Karpas-422 (cell line): ENCODE data around the gene EPN1. TPM values are rescaled to one million over a fixed set of nuclear protein-coding genes. Genes with fewer than 3 reads are reported as not detected.
A peak's percentile ranks its signal among the peaks of the same experiment; 100 is the strongest.

Source experiments
- DNase-seq: peaks from one replicate; pipeline ENCODE4 v3.0.0-alpha.2; 2015
- H2AFZ ChIP-seq: fragments of 200-600 bp; sonication (generic); 2 replicates; pipeline ENCODE4 v1.6.1; 2014; ENCODE audit warnings: antibody characterized with exemption, low read length, mixed read lengths
- H3K27ac ChIP-seq: fragments of 200-600 bp; sonication (generic); 2 replicates; pipeline ENCODE4 v1.5.1; 2014; ENCODE audit warnings: mild to moderate bottlenecking, low read length, moderate library complexity
- H3K27me3 ChIP-seq: fragments of 200-600 bp; sonication (generic); 2 replicates; pipeline ENCODE4 v1.6.1; 2014; ENCODE audit warnings: low read length, mixed read lengths
- H3K36me3 ChIP-seq: fragments of 200-600 bp; sonication (generic); 2 replicates; pipeline ENCODE4 v1.6.1; 2014; ENCODE audit warnings: low read length, mixed read lengths; ENCODE audit not compliant: insufficient read depth
- H3K4me1 ChIP-seq: fragments of 200-600 bp; sonication (generic); 2 replicates; pipeline ENCODE4 v1.6.1; 2014; ENCODE audit warnings: mild to moderate bottlenecking, low read length, mixed read lengths
- H3K4me2 ChIP-seq: fragments of 200-600 bp; sonication (generic); 2 replicates; pipeline ENCODE4 v1.6.1; 2014; ENCODE audit warnings: low read length, low read depth, mild to moderate bottlenecking; ENCODE audit not compliant: poor library complexity, severe bottlenecking
- H3K4me3 ChIP-seq: fragments of 200-600 bp; sonication (generic); 2 replicates; pipeline ENCODE4 v1.5.1; 2014; ENCODE audit warnings: mild to moderate bottlenecking, antibody characterized with exemption, low read length, mixed read lengths
- H3K79me2 ChIP-seq: fragments of 200-600 bp; sonication (generic); 2 replicates; pipeline ENCODE4 v1.6.1; 2014; ENCODE audit warnings: mild to moderate bottlenecking, low read length, mixed read lengths
- H3K9ac ChIP-seq: fragments of 200-600 bp; sonication (generic); 2 replicates; pipeline ENCODE4 v1.6.0; 2014; ENCODE audit warnings: low read length
- H3K9me2 ChIP-seq: fragments of 200-600 bp; sonication (generic), shearing (Covaris generic); replicated peaks from 2 replicates; pipeline ENCODE4 v1.6.0; 2014; ENCODE audit warnings: mild to moderate bottlenecking, low read length, moderate library complexity; ENCODE audit not compliant: insufficient read depth
- H3K9me3 ChIP-seq: fragments of 300-700, 200-600 bp; sonication (generic); 2 replicates; pipeline ENCODE4 v1.6.1; 2014; ENCODE audit warnings: low read length, mixed read lengths
- H4K20me1 ChIP-seq: fragments of 200-600 bp; sonication (generic); 2 replicates; pipeline ENCODE4 v1.6.1; 2014; ENCODE audit warnings: mild to moderate bottlenecking, antibody characterized with exemption, low read length, low read depth; ENCODE audit not compliant: insufficient read depth
- total RNA-seq: library from RNA; depleted of rRNA; stranded (reverse); fragments of >200 nt; shearing (Covaris generic); gene quantifications from 2 replicates; pipeline ENCODE4 v1.2.3, GENCODE V29; 2014; ENCODE audit warnings: low replicate concordance

The EPN1 gene
- total RNA-seq, 1 experiment from 2014 or later = 21.2 TPM

- H2AFZ ChIP-seq = no peak overlapping the region; the same call in 1 of the 2 replicates
- DNase-seq = peak; percentile 58
- peaks cover 53% of the 10 kb centered on the region for H4K20me1 ChIP-seq
- peaks cover 84% of the 10 kb centered on the region for H3K79me2 ChIP-seq
- no peaks in the 10 kb centered on the region for H3K27me3 ChIP-seq
- H3K9me3 ChIP-seq = no peaks in the 10 kb centered on the region
- peak overlapping the region; percentile 92 for H3K4me2 ChIP-seq
- H3K36me3 ChIP-seq = peaks cover 20% of the 10 kb centered on the region; the same call in 1 of the 2 replicates
- peaks cover 69% of the 10 kb centered on the region for H3K4me1 ChIP-seq
- H3K9me2 ChIP-seq = no peaks in the 10 kb centered on the region
- H3K4me3 ChIP-seq = peak overlapping the region; percentile 82
- H3K9ac ChIP-seq = peak overlapping the region; percentile 93
- H3K27ac ChIP-seq = peak overlapping the region; percentile 94
These were observed 782 bp downstream of the EPN1 start for GRCh38 chr19:55675661-55676354.

DNA sequence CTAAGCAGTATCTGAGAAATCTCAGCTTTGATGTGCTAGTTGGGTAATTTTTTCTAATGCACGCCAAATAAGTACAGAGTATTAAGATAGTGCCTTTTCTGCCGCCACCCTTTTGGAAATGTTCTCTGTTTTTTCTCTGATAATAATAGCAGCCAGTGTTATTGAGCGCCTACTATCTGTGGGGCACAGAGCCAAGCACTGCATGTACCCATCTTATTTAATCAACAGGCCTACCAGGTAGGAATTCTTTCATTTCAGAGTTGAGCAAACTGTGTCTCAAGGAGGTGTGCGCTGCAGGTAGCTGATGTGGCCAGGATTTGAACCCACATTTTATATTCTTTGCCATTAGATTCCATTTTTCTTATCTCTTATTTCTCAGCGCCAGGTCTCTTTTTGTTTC is 1.4 kb downstream of the EPN1 start:
- H3K4me3 ChIP-seq = peak overlapping the region; percentile 82
- H3K79me2 ChIP-seq = peaks cover 84% of the 10 kb centered on the region
- H3K27me3 ChIP-seq = no peaks in the 10 kb centered on the region
- H3K27ac ChIP-seq = peak overlapping the region; percentile 94
- no peaks in the 10 kb centered on the region for H3K9me3 ChIP-seq
- DNase-seq = peak; percentile 56
- peaks cover 53% of the 10 kb centered on the region for H4K20me1 ChIP-seq
- H3K36me3 ChIP-seq = peaks cover 23% of the 10 kb centered on the region; the same call in 1 of the 2 replicates
- peak overlapping the region; percentile 92 for H3K4me2 ChIP-seq
- no peaks in the 10 kb centered on the region for H3K9me2 ChIP-seq
- peaks cover 64% of the 10 kb centered on the region for H3K4me1 ChIP-seq
- H3K9ac ChIP-seq = peak overlapping the region; percentile 93
- H2AFZ ChIP-seq = no peak overlapping the region

DNA sequence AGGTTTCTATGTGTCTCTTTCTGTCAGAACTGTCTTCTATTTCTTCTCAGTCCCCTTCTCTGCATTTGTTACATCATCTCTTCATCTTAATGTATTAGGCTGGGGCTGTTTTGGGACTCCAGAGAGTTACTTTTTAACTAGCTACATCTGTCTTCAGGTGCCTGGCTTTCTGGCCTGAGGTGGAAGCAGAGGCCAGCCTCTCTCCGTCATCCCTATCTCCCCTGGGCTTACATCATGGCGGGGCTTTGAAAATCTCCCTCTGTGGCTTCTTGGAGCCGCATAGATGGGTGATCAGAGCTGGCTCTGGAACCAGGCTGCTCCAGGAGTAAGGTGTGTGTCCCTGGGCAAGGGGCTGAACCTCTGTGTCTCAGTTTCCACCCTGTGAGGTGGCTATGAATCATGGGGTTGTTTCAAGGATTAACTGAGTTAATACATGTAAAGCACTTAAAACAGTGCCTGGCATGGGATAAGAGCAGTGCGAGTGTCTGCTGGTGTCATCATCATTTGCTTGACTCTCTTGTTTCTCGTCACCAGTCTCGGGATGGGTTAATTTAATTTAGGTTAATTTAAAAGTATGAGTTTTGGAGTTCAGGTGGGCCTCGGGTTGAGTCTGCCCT is 2.0 kb downstream of the EPN1 start:
- Histone ChIP-seq H3K36me3 (peaks cover 24% of the 10 kb centered on the region; the same call in 1 of the 2 replicates), H3K4me1 (peaks cover 57% of the 10 kb centered on the region), H3K4me2 (peak overlapping the region; percentile 92), H3K27ac (peak overlapping the region; percentile 94), H3K79me2 (peaks cover 85% of the 10 kb centered on the region), H4K20me1 (peaks cover 57% of the 10 kb centered on the region), H3K9me2 (no peaks in the 10 kb centered on the region), H3K4me3 (peak overlapping the region; percentile 82), H3K27me3 (no peaks in the 10 kb centered on the region), H3K9me3 (no peaks in the 10 kb centered on the region), H3K9ac (peak overlapping the region; percentile 93), H2AFZ (no peak overlapping the region)
- DNase-seq = peak; percentile 65

GRCh38 chr19:55677572-55678028 is 2.6 kb downstream of the EPN1 start:
- Histone ChIP-seq H3K79me2 (peaks cover 84% of the 10 kb centered on the region), H3K9ac (peak overlapping the region; percentile 93), H2AFZ (no peak overlapping the region), H3K4me2 (peak overlapping the region; percentile 92), H3K27me3 (no peaks in the 10 kb centered on the region), H3K27ac (peak overlapping the region; percentile 94), H3K36me3 (peaks cover 21% of the 10 kb centered on the region; the same call in 1 of the 2 replicates), H3K9me3 (no peaks in the 10 kb centered on the region), H3K9me2 (no peaks in the 10 kb centered on the region), H4K20me1 (peaks cover 51% of the 10 kb centered on the region), H3K4me3 (peak overlapping the region; percentile 82), H3K4me1 (peaks cover 51% of the 10 kb centered on the region)
- no peak for DNase-seq

DNA sequence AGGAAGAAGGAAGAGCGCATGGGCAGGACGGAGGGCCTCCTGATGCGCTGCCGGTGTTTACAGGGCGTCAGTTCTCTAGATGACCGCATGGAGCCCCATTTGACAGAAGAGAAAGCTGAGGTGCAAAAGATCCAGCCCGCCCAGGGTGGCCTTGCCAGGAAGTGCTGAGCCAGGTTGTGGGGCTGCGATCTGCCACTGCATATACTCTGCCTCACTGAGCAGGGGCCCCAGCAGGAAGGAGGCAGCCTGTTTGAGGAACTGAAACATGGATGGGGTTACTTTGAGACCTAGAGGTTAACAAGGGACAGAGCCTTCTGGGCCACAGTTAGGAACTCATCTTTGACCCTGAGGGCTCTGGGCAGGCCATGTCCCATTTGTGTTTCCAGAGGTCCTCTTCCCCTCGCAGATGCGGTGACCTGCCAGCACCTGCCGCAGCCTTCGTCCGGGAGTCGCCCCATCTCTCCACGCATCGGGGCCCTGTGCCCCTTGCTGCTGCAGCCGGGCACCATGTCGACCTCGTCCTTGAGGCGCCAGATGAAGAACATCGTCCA is 3.2 kb downstream of the EPN1 start:
- H3K4me3 ChIP-seq = peak overlapping the region; percentile 82
- peaks cover 45% of the 10 kb centered on the region for H3K4me1 ChIP-seq
- DNase-seq = peak; percentile 97
- no peaks in the 10 kb centered on the region for H3K27me3 ChIP-seq
- peak overlapping the region; percentile 93 for H3K9ac ChIP-seq
- peak overlapping the region; percentile 94 for H3K27ac ChIP-seq
- no peaks in the 10 kb centered on the region for H3K9me2 ChIP-seq
- H3K4me2 ChIP-seq = peak overlapping the region; percentile 92
- no peak overlapping the region for H2AFZ ChIP-seq
- peaks cover 21% of the 10 kb centered on the region; the same call in 1 of the 2 replicates for H3K36me3 ChIP-seq
- H3K79me2 ChIP-seq = peaks cover 80% of the 10 kb centered on the region
- H4K20me1 ChIP-seq = peaks cover 46% of the 10 kb centered on the region
- no peaks in the 10 kb centered on the region for H3K9me3 ChIP-seq

GRCh38 chr19:55679343-55680257 is 4.6 kb downstream of the EPN1 start:
- Histone ChIP-seq H2AFZ (no peak overlapping the region), H3K4me1 (peaks cover 34% of the 10 kb centered on the region), H3K9me2 (no peaks in the 10 kb centered on the region), H3K4me3 (no peak overlapping the region), H3K9me3 (no peaks in the 10 kb centered on the region), H3K36me3 (peaks cover 32% of the 10 kb centered on the region; the same call in 1 of the 2 replicates), H3K27me3 (no peaks in the 10 kb centered on the region), H3K79me2 (peaks cover 88% of the 10 kb centered on the region), H3K27ac (no peak overlapping the region), H3K9ac (no peak overlapping the region), H3K4me2 (no peak overlapping the region), H4K20me1 (peaks cover 49% of the 10 kb centered on the region)
- DNase-seq = no peak

GRCh38 chr19:55680339-55681130 is 5.5 kb downstream of the EPN1 start:
- no peak overlapping the region for H3K27ac ChIP-seq
- DNase-seq = no peak
- H2AFZ ChIP-seq = no peak overlapping the region
- no peaks in the 10 kb centered on the region for H3K9me3 ChIP-seq
- H3K79me2 ChIP-seq = peaks cover 94% of the 10 kb centered on the region
- H3K9me2 ChIP-seq = no peaks in the 10 kb centered on the region
- no peak overlapping the region for H3K9ac ChIP-seq
- no peak overlapping the region for H3K4me3 ChIP-seq
- peaks cover 36% of the 10 kb centered on the region; the same call in 1 of the 2 replicates for H3K36me3 ChIP-seq
- H3K4me2 ChIP-seq = no peak overlapping the region
- peaks cover 34% of the 10 kb centered on the region for H3K4me1 ChIP-seq
- no peaks in the 10 kb centered on the region for H3K27me3 ChIP-seq
- H4K20me1 ChIP-seq = peaks cover 55% of the 10 kb centered on the region
